GM18870 (cell line): Measurements from ENCODE around the gene HOXC5.

Experiments used
- ATAC-seq: cut with Tn5 transposase; IDR thresholded peaks from one replicate; pipeline ENCODE4 v1.9.1; 2021; ENCODE audit warnings: moderate library complexity; ENCODE audit not compliant: unreplicated experiment

Gene HOXC5

GRCh38 chr12:54032627-54033100, at the start of gene HOXC5:
Gene HOXC5, plus strand, starts transcription at chr12:54033050. Its CDS starts 73 bp downstream, at chr12:54033123.
- ATAC-seq: no peak

- no peak for ATAC-seq
Observed at GRCh38 chr12:53983568-53983949, 49.3 kb upstream of the HOXC5 start.

- ATAC-seq: no peak
Observed at GRCh38 chr12:53983950-53984572, 48.8 kb upstream of the HOXC5 start.

- no peak for ATAC-seq
Observed at GRCh38 chr12:53984901-53985691, 47.8 kb upstream of the HOXC5 start, which contains the start of gene HOXC10. Gene HOXC10, plus strand, starts transcription at chr12:53985146. Its CDS starts 114 bp downstream, at chr12:53985260.

- ATAC-seq: no peak
Observed at GRCh38 chr12:53985692-53985993, 47.2 kb upstream of the HOXC5 start.

- ATAC-seq: no peak
Observed at GRCh38 chr12:53985994-53986685, 46.7 kb upstream of the HOXC5 start.

GRCh38 chr12:53986686-53987483, 46.0 kb upstream of the HOXC5 start:
- no peak for ATAC-seq

GRCh38 chr12:53987787-53988230, 45.0 kb upstream of the HOXC5 start:
- no peak for ATAC-seq

GRCh38 chr12:53988541-53989226, 44.2 kb upstream of the HOXC5 start:
- no peak for ATAC-seq

GRCh38 chr12:53989227-53990113, 43.4 kb upstream of the HOXC5 start:
- no peak for ATAC-seq

GRCh38 chr12:53990311-53991076, 42.4 kb upstream of the HOXC5 start:
- no peak for ATAC-seq

GRCh38 chr12:53991077-53991460, 41.8 kb upstream of the HOXC5 start:
- ATAC-seq: no peak

- ATAC-seq: no peak
Observed at GRCh38 chr12:53992377-53992889, 40.4 kb upstream of the HOXC5 start.

GRCh38 chr12:53993162-53994008, 39.5 kb upstream of the HOXC5 start:
- no peak for ATAC-seq

- no peak for ATAC-seq
Observed at GRCh38 chr12:53994009-53994263, 38.9 kb upstream of the HOXC5 start.

- ATAC-seq: no peak
Observed at GRCh38 chr12:53994264-53995001, 38.4 kb upstream of the HOXC5 start.

- ATAC-seq: no peak
Observed at GRCh38 chr12:53995002-53995377, 37.9 kb upstream of the HOXC5 start.
